GM21786 (cell line): ENCODE data around the gene CLCN7.
"Not testable (repeated sequence)": the region's sequence is repeated elsewhere in the genome, so short reads cannot be mapped to it uniquely, and the experiment has no call there.

Experiments used
- ATAC-seq: cut with Tn5 transposase; IDR thresholded peaks from one replicate; pipeline ENCODE4 v1.9.1; 2021; ENCODE audit not compliant: unreplicated experiment

CLCN7 gene

DNA sequence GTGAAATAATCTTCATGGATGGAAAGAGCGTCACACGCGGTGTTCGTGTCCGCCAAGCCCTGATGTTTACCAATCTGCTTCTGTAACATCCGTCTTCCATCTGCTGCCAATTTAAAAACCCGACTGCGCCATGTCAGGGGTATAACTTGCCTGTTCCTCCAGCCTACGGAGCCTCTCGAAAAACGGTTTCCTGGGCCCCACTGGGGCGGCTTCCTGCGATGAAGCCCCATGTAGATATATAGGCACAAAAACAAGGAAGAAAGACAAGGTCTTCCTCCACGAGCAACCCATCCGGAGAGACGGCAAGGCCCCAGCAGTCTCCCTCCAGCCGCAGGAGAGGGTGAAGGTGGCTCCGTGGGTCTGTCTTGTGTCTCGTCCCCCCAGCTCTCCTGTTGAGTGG is 13.8 kb upstream of the CLCN7 start, which contains the start of gene PTX4:
TSS of gene PTX4 (minus strand) at position 326 of the 400 bp plus-strand sequence. CDS start at position 291, 35 bp downstream.
- no peak for ATAC-seq

DNA sequence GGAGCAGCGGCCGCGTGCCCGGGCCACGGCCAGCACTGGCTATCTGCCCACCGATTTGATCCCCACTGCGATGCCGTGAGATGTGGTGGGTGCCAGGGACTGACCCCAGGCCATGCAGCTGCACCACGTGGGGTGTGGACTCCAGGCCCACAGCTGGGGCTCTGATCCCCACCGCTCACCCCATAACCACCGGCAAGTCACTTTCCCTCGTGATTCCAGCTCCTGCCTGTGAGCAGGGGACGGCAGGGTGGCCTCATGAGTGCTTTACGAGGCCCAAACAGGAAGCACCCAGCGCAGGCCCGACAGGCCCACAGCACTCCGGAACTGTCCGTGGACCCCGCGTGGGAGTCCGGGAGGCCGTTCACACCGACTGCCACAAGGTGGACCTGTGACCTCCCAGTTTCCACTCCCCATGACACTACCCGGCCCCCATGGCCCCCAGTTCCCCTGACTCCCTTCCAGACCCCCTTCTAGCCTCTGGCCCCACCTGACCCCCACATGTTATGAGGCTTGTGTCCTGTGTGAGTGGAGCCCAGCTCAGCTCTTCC is 13.3 kb upstream of the CLCN7 start:
- no peak for ATAC-seq

DNA sequence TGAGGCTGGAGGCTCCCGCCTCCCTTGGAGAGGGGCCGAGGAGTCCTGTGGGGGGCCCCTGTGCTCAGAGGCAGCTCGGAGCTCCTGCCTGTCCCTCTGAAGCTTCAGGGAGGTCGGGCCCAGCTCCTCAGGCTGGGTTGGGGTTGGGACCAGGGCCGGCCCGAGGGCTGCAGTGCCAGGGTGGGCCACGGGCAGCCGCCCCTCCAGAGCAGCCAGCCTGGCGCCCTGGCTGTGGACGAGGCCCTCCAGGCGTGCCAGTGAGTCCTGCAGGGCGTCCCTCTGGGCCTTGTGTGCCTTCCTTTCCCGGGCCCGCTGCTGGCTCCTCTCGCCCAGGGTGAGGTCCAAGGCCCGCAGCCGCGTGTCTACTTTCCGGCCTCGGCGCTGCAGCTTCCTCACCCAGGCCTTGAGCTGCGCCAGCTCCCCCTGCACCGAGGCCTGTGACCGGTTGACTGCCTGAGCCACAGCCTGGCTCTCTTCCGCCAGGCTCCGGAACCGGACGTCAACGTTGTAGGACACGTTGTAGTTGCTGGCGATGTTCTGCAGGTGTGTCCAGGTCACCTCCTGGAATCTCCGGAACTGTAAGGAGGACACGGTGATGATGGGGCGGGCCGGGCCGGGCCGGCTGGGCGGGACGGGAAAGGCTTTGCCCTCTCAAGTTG is 12.7 kb upstream of the CLCN7 start:
- no peak for ATAC-seq

DNA sequence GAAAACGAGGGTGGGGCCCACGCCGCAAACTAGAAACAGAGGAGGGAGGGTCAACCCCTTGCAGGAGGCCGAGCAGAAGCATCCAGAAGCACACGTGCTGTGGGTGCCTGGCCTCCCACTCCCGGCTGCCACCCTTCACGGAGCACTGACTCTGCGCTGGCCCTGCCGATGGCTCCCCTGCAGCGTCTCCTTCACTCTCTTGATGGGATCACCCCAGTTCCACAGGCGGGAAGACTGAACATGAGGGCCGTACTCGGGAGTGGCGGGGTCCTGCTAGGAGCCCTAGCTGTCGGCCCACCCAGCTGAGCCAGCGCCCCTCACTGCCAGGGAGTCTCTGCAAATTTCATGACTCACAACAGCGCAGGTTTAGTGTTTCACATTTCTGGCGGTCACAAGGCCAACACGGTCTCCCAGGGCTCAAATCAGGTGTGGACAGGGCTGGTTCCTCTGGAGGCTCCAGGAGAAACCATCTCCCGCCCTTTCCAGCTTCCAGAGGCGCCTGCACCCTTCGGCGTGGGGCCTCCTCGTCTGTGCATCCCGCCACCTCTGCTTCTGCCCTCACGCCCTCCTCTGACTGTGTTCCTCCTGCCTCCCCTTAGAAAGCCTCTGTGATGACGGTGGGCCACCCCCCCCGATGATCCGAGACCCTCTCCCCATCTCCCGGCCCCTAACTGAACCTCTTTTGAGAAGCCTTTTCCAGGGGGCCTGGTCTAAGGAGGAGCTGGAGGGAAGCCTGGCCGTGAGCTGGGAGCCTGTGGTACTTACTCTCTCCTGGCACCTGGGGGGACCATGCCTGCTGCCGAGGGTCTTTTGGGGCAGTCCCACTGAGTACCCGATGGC is 11.9 kb upstream of the CLCN7 start:
- ATAC-seq: no peak

DNA sequence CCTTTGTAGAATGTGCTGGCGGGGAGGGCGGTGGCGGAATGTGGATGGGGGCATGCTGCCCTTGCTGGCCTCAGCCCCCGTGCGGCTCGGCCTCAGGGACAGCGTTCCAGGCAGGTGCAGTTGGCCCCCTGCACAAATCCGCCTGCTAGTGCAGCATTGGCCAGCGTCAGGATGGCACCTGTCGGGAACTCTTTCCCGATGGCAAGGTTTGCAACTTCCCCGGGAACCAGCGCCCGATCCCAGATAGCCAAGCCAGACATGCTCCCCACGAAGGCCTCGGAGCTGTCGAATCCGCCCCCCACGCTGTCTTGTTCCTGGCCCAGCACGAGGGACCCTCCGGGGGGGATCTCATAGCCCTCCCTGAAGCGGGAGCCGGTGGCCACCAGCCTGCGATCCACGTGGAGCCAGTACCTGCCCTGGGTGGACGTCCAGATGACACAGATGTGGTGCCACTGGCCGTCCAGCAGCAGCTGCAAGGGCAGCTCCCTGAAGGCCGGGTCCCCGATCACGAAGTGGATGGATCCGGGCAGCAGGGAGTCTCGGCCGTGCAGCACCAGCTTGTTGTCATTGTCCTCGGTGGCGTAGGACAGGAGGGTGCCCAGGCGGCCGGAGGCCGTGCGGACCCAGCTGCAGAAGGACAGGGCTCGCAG is 11.1 kb upstream of the CLCN7 start:
- no peak for ATAC-seq

DNA sequence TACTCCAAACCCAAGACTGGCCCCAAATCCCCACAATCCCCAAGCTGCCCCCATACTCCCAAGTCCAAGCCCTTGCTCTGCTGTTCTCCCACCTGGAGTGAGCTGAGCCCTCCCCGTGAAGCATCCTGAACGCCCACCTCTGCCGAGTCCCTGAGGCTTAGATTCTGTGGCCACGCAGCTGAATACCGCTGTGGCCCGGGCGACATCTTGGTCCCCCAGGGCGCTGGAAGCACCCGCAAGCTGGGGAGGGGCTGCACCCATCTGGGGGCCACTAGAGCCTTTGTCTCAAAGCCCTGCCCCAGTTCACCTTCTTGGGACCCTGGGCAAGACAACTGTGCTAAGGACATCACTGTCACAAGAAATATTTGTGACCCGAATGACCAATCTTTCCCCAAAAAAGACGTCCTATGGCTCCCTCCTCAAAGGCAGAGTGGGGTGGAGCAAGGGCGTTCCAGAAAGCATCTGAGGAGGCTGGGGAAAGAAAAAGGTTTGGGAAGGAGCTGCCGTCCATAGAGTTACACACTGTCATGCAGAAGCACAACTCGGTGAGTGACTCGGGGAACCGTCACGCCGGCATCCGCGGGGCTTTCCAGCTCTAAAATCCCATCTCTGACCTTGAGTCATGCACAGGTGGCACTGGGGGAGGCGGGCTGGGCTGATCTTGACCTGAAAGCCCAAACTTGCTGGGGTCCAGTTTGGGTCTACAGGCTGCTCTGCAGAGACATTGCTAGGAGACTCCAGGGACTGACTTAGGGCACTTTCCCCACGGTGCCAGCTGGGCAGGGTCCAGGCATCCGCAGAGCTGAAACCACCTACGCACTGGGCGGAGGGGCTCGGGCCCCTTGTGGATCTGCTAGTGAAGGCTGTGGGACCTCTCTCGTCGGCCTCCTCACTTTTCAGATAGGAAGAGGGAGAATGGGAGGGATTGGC is 7.3 kb upstream of the CLCN7 start:
- ATAC-seq: no peak

DNA sequence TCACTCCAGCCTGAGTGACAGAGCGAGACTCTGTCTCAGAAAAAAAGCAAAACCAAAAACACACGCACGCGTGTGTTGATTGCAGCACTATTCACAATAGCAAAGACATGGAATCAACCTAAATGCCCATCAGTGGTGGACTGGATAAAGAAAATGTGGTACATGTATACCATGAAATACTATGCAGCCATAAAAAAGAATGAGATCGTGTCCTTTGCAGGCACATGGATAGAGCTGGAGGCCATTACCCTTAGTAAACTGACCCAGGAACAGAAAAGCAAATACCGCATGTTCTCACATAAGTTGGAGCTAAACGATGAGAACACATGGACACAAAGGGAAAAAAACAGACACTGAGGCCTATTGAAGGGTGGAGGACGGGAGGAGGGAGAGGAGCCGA is 4.1 kb upstream of the CLCN7 start:
- not testable (repeated sequence) for ATAC-seq

DNA sequence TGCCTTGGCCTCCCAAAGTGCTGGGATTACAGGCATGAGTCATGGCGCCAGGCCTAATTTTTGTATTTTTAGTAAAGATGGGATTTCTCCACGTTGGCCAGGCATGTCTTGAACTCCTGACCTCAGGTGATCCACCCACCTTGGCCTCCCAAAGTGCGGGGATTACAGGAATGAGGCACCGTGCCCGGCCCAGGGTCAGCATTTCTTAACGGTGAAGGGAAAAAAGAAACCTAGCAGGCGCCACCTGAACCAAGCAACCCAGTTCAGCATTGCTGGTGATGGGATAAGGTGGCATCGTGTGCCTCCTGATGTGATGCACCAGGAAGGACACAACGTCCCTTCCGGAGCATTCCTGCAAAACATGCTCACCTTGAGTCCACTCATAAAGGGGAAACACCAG is 2.2 kb upstream of the CLCN7 start:
- ATAC-seq: no peak

DNA sequence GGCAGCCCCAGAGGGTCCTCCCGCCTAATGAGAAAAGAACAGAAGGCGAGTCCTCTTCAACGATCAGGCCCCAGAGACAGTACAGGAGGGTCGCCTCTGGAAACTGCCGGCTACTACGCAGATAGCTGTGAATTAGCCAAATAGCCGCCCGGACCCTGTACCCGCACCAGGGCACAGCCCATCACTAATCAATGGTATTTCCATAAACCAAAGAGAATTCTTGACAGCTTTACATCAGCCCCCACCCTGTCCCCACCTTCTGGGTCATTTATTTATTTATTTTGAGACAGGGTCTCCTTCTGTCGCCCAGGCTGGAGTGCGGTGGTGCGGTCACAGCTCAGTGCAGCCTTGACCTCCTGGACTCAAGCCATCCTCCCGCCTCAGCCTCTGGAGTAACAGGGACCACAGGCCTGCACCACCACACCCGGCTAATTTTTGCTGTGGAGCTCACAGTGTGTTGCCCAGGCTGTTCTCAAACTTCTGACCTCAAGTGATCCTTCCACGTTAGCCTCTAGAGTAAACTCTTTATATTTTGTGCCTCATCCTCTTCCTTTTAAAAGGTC is 805 bp upstream of the CLCN7 start:
- ATAC-seq: no peak

DNA sequence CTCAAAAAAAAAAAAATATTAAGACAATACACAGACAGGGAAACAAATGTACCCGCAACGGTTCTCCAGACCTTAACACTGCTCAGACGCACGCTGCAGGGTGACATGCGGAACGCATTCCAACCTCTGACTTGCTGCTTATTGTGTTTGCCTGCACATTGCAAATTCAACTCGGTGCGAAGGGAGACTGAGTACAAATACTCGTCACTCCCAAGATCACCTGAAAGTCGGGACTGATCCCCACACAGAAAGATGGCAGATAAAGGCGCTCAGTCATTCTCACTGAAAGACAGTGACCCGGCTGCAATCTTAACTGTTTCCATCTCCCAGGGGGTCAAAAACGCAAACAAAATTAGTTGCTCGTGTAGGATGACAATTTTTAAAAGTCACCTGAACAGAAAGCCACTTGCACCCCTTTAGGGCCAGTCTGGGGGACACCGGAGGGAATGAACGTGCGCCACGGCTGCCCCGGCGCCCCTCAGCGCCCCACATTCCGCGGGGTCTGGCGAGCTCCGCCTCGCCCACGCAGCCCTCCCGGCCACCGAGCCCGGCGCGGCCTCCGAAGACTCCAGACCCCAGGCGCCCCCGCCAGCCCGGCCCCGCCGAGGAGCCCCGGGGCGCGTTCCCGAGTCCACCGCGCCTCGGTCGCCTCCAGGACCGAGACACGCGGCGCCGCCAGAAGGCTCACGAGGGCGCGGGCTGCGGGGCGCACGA is 589 bp downstream of the CLCN7 start:
- no peak for ATAC-seq

DNA sequence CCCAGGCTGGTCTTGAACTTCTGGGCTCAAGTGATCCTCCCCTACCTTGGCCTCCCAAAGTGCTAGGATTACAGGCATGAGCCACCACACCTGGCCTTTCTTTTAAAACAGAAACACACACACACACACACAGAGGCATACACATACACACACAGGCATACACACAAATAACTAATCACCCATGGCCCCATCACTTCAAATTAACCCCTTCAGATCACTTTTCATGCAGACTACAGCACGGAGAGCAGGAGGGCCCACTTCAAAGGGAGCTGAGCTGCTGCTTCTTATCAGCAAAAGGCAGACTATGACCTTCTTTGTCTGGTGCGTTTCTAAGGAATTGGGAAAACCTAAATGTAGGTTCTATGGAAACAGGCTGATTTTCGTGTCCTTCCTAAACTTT is 1.9 kb downstream of the CLCN7 start:
- ATAC-seq: no peak

DNA sequence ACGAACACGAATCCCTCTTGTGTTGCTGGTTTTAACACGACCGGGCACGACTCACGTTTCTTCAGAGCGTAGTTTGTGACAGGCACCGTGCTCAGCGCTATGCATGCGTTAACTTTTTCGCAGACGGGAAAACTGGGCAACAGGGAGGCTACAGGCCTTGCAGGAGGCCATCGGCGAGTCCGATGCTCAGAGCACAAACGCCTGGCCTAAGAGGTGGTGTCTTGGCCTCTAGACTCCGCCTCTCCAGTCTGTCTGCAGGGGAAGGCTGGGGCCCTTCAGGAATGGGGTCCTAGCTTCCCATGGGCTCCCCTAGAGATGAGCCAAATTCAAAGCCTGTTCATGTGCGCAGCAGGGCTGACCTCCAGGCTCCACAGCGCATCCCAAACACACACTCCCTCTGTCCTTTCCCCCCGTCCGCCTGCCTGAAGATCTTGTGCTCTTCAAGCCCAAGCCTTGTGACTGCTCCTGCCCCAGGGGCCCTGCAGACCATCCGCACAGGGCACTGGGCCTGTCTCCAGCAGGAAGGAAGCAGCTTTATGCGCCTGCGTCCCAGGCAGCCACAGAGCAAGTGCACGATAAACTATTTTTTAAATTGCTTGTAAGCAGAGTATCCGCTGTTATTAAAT is 3.1 kb downstream of the CLCN7 start:
- ATAC-seq: no peak

DNA sequence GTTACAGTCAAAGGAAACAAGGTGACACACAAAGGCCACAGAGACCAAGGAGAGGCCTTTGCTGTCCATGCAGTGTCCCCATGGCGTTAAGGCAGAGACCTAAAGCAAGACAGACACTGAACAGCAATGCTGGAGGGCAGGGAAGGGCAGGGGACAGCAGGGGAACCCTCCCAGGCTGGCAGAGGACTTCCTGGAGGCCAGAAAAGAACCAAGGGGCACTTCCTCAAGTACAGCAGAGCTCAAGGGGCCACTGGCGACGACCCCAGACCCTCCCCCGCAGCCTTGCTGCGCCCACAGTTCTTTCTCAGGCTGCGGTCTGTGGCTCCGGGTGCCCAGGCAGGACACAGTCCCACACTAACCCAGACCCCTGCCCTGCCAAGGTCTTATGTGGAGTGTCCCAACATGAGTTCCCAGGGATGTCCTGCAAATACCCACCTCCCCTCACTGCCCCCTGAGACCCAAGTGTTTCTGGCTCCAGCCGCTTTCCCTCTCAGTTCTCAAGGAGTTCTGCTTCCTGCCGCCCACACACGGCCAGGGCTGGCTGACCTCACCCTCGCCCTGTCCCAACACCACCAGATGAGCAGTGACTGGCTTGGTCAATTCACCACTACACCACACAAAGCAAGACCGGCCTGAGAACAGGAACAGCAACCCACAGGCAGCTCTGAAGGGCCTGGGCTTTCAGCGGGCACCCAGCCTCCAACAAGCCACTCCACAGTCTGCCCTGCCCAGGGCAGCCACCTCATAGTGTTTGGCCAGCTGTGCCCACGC is 4.2 kb downstream of the CLCN7 start:
- ATAC-seq: no peak

DNA sequence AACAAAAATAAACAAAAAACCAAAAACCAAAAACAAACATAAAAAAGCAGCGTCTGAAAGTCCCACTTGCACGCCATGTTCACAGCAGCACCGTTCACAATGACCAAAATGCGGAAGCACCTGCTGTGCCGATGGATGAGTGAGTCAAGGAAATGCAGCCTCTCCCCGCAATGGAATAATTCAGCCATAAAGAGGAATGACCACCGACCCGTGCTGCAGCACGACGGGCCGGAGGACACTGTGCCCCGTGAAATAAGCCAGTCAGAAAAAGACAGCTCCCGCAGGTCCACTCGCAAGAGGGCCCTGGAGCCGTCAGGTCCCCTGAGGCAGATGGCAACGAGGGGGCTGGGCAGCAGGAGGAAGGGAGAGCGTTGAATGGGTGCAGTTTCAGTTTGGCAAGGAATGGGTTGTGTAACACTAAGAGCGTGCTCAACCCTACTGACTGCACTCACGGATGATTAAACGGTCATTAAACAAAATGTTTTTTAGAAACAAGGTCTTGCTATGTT is 5.1 kb downstream of the CLCN7 start:
- no peak for ATAC-seq

DNA sequence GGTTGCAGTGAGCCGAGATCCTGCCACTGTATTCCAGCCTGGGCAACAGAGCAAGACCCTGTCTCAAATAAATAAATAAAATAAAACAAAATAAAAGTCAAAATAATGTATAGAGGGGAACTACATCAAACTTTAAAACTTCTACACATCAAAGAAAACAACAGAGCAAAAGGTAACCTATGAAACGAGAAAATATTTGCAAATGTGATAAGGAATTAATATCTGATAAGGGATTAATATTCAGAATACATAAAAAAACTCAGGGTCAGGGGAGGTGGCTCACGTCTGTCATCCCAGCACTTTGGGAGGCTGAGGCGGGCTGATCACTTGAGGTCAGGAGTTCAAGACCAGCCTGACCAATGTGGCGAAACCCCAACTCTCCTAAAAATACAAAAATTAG is 5.7 kb downstream of the CLCN7 start:
- not testable (repeated sequence) for ATAC-seq

DNA sequence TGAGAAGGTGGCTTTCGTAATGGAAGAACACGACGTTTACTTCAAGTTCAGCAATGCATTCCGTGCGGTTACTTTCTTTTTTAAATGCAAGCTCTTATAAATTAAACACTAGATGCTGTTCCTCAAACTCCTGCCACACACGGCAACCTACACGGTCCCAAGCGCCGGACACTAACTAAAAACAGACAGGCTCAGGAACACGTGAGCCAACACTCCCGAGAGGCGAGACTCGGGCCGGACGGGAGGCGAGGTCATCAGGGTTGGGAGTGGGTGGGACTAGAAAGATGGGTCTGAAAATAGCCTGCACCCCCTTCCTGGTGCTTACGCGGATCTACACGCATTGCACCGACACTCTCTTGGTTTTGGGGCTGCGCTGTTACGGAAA is 6.4 kb downstream of the CLCN7 start:
- no peak for ATAC-seq

DNA sequence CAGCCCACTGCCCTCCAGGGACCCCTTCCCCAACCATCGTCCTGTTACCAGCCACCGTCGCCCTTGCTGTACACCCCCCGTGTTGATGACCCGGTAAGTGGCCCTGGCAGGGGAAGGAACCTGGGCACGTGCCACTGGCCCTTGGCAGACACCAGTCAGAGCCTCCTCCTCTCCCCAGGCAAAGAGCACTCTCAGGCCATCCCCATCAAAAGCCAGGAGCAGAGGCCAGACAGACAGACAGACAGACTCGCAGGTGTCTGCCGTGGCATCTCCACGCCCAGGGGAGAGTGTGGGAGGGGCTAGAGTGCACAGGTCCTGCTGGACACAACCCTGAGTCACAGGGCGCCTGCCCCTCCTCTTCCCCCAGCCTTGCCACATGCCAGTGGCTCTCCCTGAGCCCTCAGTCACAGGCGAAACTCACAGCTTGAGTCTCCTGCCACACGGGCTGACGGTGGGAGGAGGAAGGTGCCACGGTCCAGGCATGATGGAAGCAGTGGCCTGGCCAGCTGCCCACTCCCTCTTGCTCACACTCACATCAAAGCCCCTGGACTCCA is 7.8 kb downstream of the CLCN7 start:
- ATAC-seq: no peak

DNA sequence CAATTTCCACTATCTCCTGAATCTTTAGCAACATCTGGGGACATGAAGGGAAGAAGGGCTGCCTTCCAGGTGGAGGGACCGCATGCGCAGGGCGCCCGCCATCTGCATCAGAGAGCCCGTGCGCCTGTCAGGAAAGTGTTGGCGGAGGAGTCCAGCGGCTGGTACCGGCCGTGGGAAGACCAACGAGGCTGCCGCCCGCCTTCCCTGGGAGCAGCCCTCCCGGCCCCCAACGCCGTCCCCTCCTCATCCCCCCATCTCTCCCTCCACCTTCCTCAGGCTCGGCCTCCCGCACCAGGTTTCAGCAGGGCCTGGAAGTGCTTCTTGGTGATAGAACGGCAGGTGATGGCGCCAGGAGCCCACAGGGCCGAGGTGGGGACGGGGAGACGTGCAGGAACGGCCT is 8.8 kb downstream of the CLCN7 start:
- no peak for ATAC-seq
